GM19238 (cell line): ENCODE results near the gene SNAPC5.

ENCODE experiments used
- DNase-seq: peaks from one replicate; pipeline ENCODE4 v3.0.0; 2011; ENCODE audit warnings: low spot score; ENCODE audit not compliant: insufficient read length

SNAPC5 gene

DNA sequence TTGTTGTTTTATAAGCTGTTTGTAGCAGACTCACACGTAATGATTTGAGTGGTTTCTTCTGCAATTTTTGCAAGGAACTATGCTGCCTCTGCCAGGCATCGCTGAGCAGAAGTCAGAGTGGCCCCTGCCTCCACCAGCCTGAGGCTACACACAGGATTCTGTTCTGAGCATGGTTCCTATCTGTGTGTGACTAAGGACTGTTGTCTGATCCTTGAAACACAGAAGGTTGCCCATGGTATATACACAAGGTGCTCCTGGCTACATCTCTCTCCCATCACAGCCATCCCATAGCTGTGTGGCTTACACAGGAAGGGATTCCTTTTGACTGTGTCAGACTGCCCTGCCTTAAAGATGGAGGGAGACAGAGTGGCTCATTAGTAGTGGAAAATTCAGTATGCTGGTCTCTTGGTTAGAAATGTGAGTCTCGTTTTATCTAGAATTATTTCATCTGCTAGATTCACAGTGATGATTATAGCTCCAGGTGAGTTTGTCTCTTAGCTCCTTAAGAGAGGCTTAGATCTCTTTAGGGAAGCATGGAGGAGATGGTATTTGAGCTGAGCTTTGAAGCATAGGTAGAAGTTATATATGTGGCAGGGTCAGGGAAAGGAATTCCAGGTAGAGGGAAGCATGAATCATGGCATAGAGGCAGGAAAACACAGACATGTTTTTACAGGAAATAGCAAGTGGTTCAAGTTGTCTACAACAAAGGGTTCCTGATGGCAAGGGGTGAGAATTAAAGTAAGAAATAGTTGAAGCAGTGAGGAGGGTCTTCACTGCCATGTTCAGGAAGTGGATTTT, 37.5 kb downstream of the SNAPC5 start:
- no peak for DNase-seq

DNA sequence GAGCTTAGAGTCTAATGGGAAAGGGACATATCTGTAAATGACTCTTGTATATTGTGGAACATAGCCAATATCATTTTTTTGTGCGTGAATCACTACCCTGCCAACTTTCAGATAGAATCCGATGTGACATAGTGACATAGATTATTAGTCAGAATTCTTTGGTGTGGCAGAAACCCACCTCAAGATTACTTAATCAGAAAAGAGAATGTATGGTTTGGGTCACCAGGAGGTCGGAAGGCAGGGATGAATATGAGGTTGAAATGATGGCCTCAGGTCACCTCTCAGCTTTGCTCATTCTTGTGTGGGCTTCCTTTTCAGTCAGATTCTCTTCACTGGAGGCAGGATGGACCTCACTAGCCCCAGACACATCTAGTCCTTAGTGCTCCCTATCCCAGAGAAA, 41.4 kb downstream of the SNAPC5 start:
- no peak for DNase-seq

- no peak for DNase-seq
These were observed 43.4 kb downstream of the SNAPC5 start for GRCh38 chr15:66454143-66454542.

GRCh38 chr15:66452971-66453580, 44.5 kb downstream of the SNAPC5 start:
- no peak for DNase-seq

DNA sequence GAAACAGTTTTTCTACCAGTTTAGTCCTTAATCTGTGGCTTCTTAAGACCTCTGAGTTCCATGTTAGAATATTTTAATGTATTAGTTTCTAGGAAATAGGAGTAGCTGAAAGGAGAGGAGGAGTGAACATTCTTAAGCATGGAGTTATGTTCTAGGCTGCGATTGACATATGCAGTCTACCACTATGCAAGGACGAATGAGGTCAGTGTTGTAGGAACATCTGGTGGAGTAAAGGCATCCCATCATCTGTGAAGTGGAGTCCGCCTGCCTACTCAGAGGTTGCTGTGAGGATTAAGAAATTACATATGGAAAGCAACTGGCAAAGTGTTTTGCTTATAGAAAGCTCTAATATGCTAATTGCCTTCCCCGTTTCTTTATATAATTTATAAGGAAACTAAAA, 45.1 kb downstream of the SNAPC5 start:
- no peak for DNase-seq
